ENCODE data around the gene TADA2B. TPM values are rescaled to one million over a fixed set of nuclear protein-coding genes. Genes with fewer than 3 reads are reported as not detected.

Gene TADA2B
- total and polyA plus RNA-seq, 7 experiments from 2014 or later, result 4.0 to 49.0 (median 30.5) TPM

GRCh38 chr4:7007142-7007907, 35.8 kb upstream of the TADA2B start:
- Mint-ChIP-seq H3K27ac (peak overlapping the region in 1 of 9 donors; percentile 60), H3K9me3 (no peaks in the 10 kb centered on the region), H3K4me1 (peaks cover 0 to 9% (median 0%) of the 10 kb centered on the region in 7 donors), H3K36me3 (peaks cover 3 to 44% (median 19%) of the 10 kb centered on the region in 5 donors), H3K27me3 (no peaks in the 10 kb centered on the region), H3K4me3 (no peak overlapping the region)
- Histone ChIP-seq H3K4me3 (ENCODE audit: low read length) (no peak overlapping the region), H3K27me3 (ENCODE audit: control insufficient read depth in 2 of 2, insufficient read depth in 2 of 2, low read length in 2 of 2) (no peaks in the 10 kb centered on the region), H3K27ac (ENCODE audit: low read depth, low read length) (no peak overlapping the region), H3K36me3 (ENCODE audit: control insufficient read depth in 2 of 3, insufficient read depth in 3 of 3, low read length in 3 of 3) (peaks cover 5 to 88% (median 11%) of the 10 kb centered on the region in 3 experiments), H3K9me3 (ENCODE audit: control insufficient read depth in 2 of 3, low read length in 3 of 3) (no peaks in the 10 kb centered on the region), H3K4me1 (ENCODE audit: control insufficient read depth in 2 of 2, insufficient read depth in 2 of 2, low read length in 2 of 2) (no peaks in the 10 kb centered on the region)
- intact Hi-C loops (cut with micrococcal nuclease), result no loop called here
- ChIA-PET CTCF (interaction anchor here (1.0 to 1.1 kb wide), 2 partner anchors 36 to 63 kb away, joined by 3 read pairs; partner anchors contain the start of gene TADA2B), POLR2A (interaction anchor here (1.2 kb wide), 1 partner anchor 61 kb away, joined by 3 read pairs; no protein-coding TSS in a partner anchor)
- no peak for ATAC-seq
- DNase-seq, result no peak

GRCh38 chr4:7007944-7008343, 35.2 kb upstream of the TADA2B start:
- no peak for ATAC-seq
- POLR2A ChIA-PET, result interaction anchor here (1.2 kb wide), 1 partner anchor 61 kb away, joined by 3 read pairs; no protein-coding TSS in a partner anchor
- no peaks in the 10 kb centered on the region for H3K9me3 ChIP-seq (ENCODE audit: control insufficient read depth in 2 of 3, low read length in 3 of 3)

GRCh38 chr4:7009564-7009963, 33.6 kb upstream of the TADA2B start:
- H3K9me3 ChIP-seq (ENCODE audit: control insufficient read depth in 2 of 3, low read length in 3 of 3), result no peaks in the 10 kb centered on the region
- H3K9me3 Mint-ChIP-seq, result no peaks in the 10 kb centered on the region
- no peak for ATAC-seq
- DNase-seq, result no peak
- H3K36me3 Mint-ChIP-seq, result peaks cover 3 to 49% (median 17%) of the 10 kb centered on the region in 5 donors
- no peak overlapping the region for H3K4me3 Mint-ChIP-seq
- intact Hi-C loops (cut with micrococcal nuclease), result no loop called here
- peaks cover 5 to 86% (median 14%) of the 10 kb centered on the region in 3 experiments for H3K36me3 ChIP-seq (ENCODE audit: control insufficient read depth in 2 of 3, insufficient read depth in 3 of 3, low read length in 3 of 3)
- POLR2A ChIA-PET, result no interaction called here
- peak overlapping the region in 1 of 9 donors; percentile 70 for H3K27ac Mint-ChIP-seq
- no peaks in the 10 kb centered on the region for H3K4me1 ChIP-seq (ENCODE audit: control insufficient read depth in 2 of 2, insufficient read depth in 2 of 2, low read length in 2 of 2)
- H3K27me3 Mint-ChIP-seq, result no peaks in the 10 kb centered on the region
- H3K27me3 ChIP-seq (ENCODE audit: control insufficient read depth in 2 of 2, insufficient read depth in 2 of 2, low read length in 2 of 2), result no peaks in the 10 kb centered on the region
- H3K4me1 Mint-ChIP-seq, result peaks cover 0 to 17% (median 0%) of the 10 kb centered on the region in 7 donors
- no peak overlapping the region for H3K4me3 ChIP-seq (ENCODE audit: low read length)
- no peak overlapping the region for H3K27ac ChIP-seq (ENCODE audit: low read depth, low read length)
- CTCF ChIA-PET, result no interaction called here

More at GRCh38 chr4:7007944-7008343, 35.2 kb upstream of the TADA2B start:
- Mint-ChIP-seq H3K36me3 (peaks cover 3 to 41% (median 18%) of the 10 kb centered on the region in 5 donors), H3K27ac (peak overlapping the region in 2 of 9 donors; percentile 41 to 48), H3K9me3 (no peaks in the 10 kb centered on the region), H3K4me1 (peaks cover 0 to 7% (median 0%) of the 10 kb centered on the region in 7 donors), H3K27me3 (no peaks in the 10 kb centered on the region), H3K4me3 (no peak overlapping the region)
- Histone ChIP-seq H3K27me3 (ENCODE audit: control insufficient read depth in 2 of 2, insufficient read depth in 2 of 2, low read length in 2 of 2) (no peaks in the 10 kb centered on the region), H3K4me1 (ENCODE audit: control insufficient read depth in 2 of 2, insufficient read depth in 2 of 2, low read length in 2 of 2) (no peaks in the 10 kb centered on the region), H3K27ac (ENCODE audit: low read depth, low read length) (no peak overlapping the region), H3K4me3 (ENCODE audit: low read length) (no peak overlapping the region), H3K36me3 (ENCODE audit: control insufficient read depth in 2 of 3, insufficient read depth in 3 of 3, low read length in 3 of 3) (peaks cover 5 to 87% (median 11%) of the 10 kb centered on the region in 3 experiments)
- DNase-seq, result no peak
- CTCF ChIA-PET, result interaction anchor here (1.0 to 1.1 kb wide), 2 partner anchors 35 to 63 kb away, joined by 3 read pairs; partner anchors contain the start of gene TADA2B
- intact Hi-C loops (cut with micrococcal nuclease), result no loop called here

- Mint-ChIP-seq H3K36me3 (peaks cover under 1 to 44% (median 21%) of the 10 kb centered on the region in 5 donors), H3K9me3 (peaks cover 0 to 1% (median 0%) of the 10 kb centered on the region in 11 donors), H3K4me1 (peaks cover 0 to 14% (median 0%) of the 10 kb centered on the region in 7 donors), H3K27me3 (no peaks in the 10 kb centered on the region), H3K4me3 (no peak overlapping the region), H3K27ac (peak overlapping the region in 2 of 9 donors; percentile 29 to 65)
- Histone ChIP-seq H3K4me3 (ENCODE audit: low read length) (no peak overlapping the region), H3K4me1 (ENCODE audit: control insufficient read depth in 2 of 2, insufficient read depth in 2 of 2, low read length in 2 of 2) (no peaks in the 10 kb centered on the region), H3K27me3 (ENCODE audit: control insufficient read depth in 2 of 2, insufficient read depth in 2 of 2, low read length in 2 of 2) (no peaks in the 10 kb centered on the region), H3K27ac (ENCODE audit: low read depth, low read length) (no peak overlapping the region), H3K9me3 (ENCODE audit: control insufficient read depth in 2 of 3, low read length in 3 of 3) (no peaks in the 10 kb centered on the region), H3K36me3 (ENCODE audit: control insufficient read depth in 2 of 3, insufficient read depth in 3 of 3, low read length in 3 of 3) (peaks cover 9 to 91% (median 21%) of the 10 kb centered on the region in 3 experiments)
- ATAC-seq, result no peak
- ChIA-PET POLR2A (interaction anchor here (1.2 to 1.7 kb wide), 2 partner anchors 86 to 105 kb away, joined by 4 to 8 read pairs; no protein-coding TSS in a partner anchor), CTCF (interaction anchor here (0.7 kb wide), 1 partner anchor 58 kb away, joined by 3 read pairs; no protein-coding TSS in a partner anchor)
- DNase-seq, result no peak
- intact Hi-C loops (cut with micrococcal nuclease), result no loop called here
Observed at GRCh38 chr4:7013175-7013574, 30.0 kb upstream of the TADA2B start.

- H3K4me3 ChIP-seq (ENCODE audit: low read length), result no peak overlapping the region
- peaks cover 0 to 41% (median 15%) of the 10 kb centered on the region in 5 donors for H3K36me3 Mint-ChIP-seq
- H3K27me3 Mint-ChIP-seq, result no peaks in the 10 kb centered on the region
- peaks cover 4 to 88% (median 13%) of the 10 kb centered on the region in 3 experiments for H3K36me3 ChIP-seq (ENCODE audit: control insufficient read depth in 2 of 3, insufficient read depth in 3 of 3, low read length in 3 of 3)
- ATAC-seq (no peak), DNase-seq (no peak)
- intact Hi-C loops (cut with micrococcal nuclease), result no loop called here
- H3K27me3 ChIP-seq (ENCODE audit: control insufficient read depth in 2 of 2, insufficient read depth in 2 of 2, low read length in 2 of 2), result no peaks in the 10 kb centered on the region
- no peak overlapping the region for H3K4me3 Mint-ChIP-seq
- no peaks in the 10 kb centered on the region for H3K9me3 ChIP-seq (ENCODE audit: control insufficient read depth in 2 of 3, low read length in 3 of 3)
- no peak overlapping the region for H3K27ac ChIP-seq (ENCODE audit: low read depth, low read length)
- CTCF ChIA-PET, result no interaction called here
- peak overlapping the region in 5 of 9 donors; percentile 8 to 40 (median 34) for H3K27ac Mint-ChIP-seq
- H3K4me1 ChIP-seq (ENCODE audit: control insufficient read depth in 2 of 2, insufficient read depth in 2 of 2, low read length in 2 of 2), result no peaks in the 10 kb centered on the region
- POLR2A ChIA-PET, result interaction anchor here (0.8 kb wide), 1 partner anchor 11 kb away, joined by 3 read pairs; no protein-coding TSS in a partner anchor
- peaks cover 0 to 17% (median 0%) of the 10 kb centered on the region in 7 donors for H3K4me1 Mint-ChIP-seq
- peaks cover 0 to 3% (median 0%) of the 10 kb centered on the region in 11 donors for H3K9me3 Mint-ChIP-seq
Observed at GRCh38 chr4:7014815-7015214, 28.4 kb upstream of the TADA2B start.

- intact Hi-C loops (cut with micrococcal nuclease), result no loop called here
- H3K4me1 Mint-ChIP-seq, result peaks cover 0 to 17% (median 0%) of the 10 kb centered on the region in 7 donors
- ATAC-seq, result no peak
Observed at GRCh38 chr4:7015383-7016035, 27.7 kb upstream of the TADA2B start.

More at GRCh38 chr4:7015383-7016035, 27.7 kb upstream of the TADA2B start:
- DNase-seq, result no peak
- Histone ChIP-seq H3K4me1 (ENCODE audit: control insufficient read depth in 2 of 2, insufficient read depth in 2 of 2, low read length in 2 of 2) (no peaks in the 10 kb centered on the region), H3K4me3 (ENCODE audit: low read length) (no peak overlapping the region), H3K27ac (ENCODE audit: low read depth, low read length) (no peak overlapping the region), H3K36me3 (ENCODE audit: control insufficient read depth in 2 of 3, insufficient read depth in 3 of 3, low read length in 3 of 3) (peaks cover 4 to 87% (median 10%) of the 10 kb centered on the region in 3 experiments), H3K27me3 (ENCODE audit: control insufficient read depth in 2 of 2, insufficient read depth in 2 of 2, low read length in 2 of 2) (no peaks in the 10 kb centered on the region), H3K9me3 (ENCODE audit: control insufficient read depth in 2 of 3, low read length in 3 of 3) (no peaks in the 10 kb centered on the region)
- H3K27me3 Mint-ChIP-seq, result no peaks in the 10 kb centered on the region
- ChIA-PET POLR2A (interaction anchor here (0.8 kb wide), 1 partner anchor 12 kb away, joined by 3 read pairs; no protein-coding TSS in a partner anchor), CTCF (interaction anchor here (1.0 kb wide), 1 partner anchor 27 kb away, joined by 3 read pairs; no protein-coding TSS in a partner anchor)
- H3K9me3 Mint-ChIP-seq, result peaks cover 0 to 3% (median 0%) of the 10 kb centered on the region in 11 donors
- peak overlapping the region in 3 of 9 donors; percentile 8 to 75 (median 40) for H3K27ac Mint-ChIP-seq
- H3K4me3 Mint-ChIP-seq, result no peak overlapping the region
- H3K36me3 Mint-ChIP-seq, result peaks cover 0 to 41% (median 15%) of the 10 kb centered on the region in 5 donors

Data from naive thymus-derived CD4-positive, alpha-beta T cell (primary cell).